ENCODE measurements around the gene LY9.

Gene LY9

DNA sequence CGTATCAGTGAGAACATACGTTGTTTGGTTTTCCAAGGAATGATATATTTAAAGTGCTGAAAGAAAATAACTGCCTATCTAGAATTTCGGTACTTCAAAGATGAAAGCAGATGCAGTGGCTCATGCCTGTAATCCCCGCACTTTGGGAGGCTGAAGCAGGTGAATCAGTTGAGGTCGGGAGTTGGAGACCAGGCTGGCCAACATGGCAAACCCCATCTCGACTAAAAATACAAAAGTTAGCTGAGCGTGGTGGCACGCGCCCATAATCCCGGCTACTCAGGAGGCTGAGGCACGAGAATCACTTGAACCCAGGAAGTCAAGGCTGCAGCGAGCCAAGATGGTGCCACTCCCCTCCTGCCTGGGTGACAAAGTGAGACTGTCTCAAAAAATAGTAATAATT is 50.3 kb downstream of the LY9 start:
- no peak overlapping the region for H3K4me2 ChIP-seq (ENCODE audit: low read length)
- H3K9me3 ChIP-seq (ENCODE audit: control insufficient read depth, insufficient read depth, low read length), result no peaks in the 10 kb centered on the region
- no peaks in the 10 kb centered on the region for H3K9me2 ChIP-seq (replicated peaks; ENCODE audit: control insufficient read depth, low read length)
- TF ChIP-seq CTCF (IDR thresholded peaks at IDR 0.05; ENCODE audit: low read depth, low read length, poor library complexity, severe bottlenecking), result no peak
- no peak for TF ChIP-seq EZH2phosphoT487 (IDR thresholded peaks at IDR 0.05; ENCODE audit: borderline replicate concordance, low read length)
- no peaks in the 10 kb centered on the region for H3F3A ChIP-seq (ENCODE audit: control insufficient read depth, insufficient read depth)
- no peaks in the 10 kb centered on the region for H4K20me1 ChIP-seq (ENCODE audit: control insufficient read depth, insufficient read depth, low read depth, low read length)
- peaks cover 23% of the 10 kb centered on the region for H3K4me1 ChIP-seq (ENCODE audit: control insufficient read depth, low read length)
- H3K36me3 ChIP-seq (ENCODE audit: control insufficient read depth, low read length), result no peaks in the 10 kb centered on the region
- H3K4me3 ChIP-seq (ENCODE audit: low read length), result no peak overlapping the region
- no peaks in the 10 kb centered on the region for H3K79me2 ChIP-seq (ENCODE audit: control insufficient read depth, low read length)
- no peak overlapping the region for H3K27ac ChIP-seq (ENCODE audit: low read depth, low read length)
- peaks cover 7% of the 10 kb centered on the region; the same call in 1 of the 2 replicates for H3K27me3 ChIP-seq (ENCODE audit: control insufficient read depth, low read length)

DNA sequence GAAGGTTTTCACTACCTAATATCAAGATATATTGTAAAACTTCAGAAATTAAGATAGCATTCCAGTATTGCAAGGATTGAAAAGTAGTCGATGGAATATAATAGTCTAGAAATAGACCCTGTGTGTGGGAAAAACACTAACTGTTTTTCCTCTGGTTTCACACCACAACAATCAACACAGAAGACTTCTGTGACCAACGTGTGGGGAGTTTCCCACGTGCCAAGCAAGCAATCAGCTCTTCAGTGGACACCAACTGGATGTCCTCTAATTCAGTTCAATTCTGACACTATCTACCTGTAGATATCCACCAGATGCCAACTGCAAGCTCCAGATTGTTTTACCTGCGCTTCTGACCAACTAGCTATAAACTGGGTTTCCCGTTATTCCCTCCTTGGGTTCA is 54.6 kb downstream of the LY9 start:
- Histone ChIP-seq H3K4me1 (ENCODE audit: control insufficient read depth, low read length) (no peaks in the 10 kb centered on the region), H3K9me2 (replicated peaks; ENCODE audit: control insufficient read depth, low read length) (no peaks in the 10 kb centered on the region), H3K9me3 (ENCODE audit: control insufficient read depth, insufficient read depth, low read length) (no peaks in the 10 kb centered on the region), H3K79me2 (ENCODE audit: control insufficient read depth, low read length) (no peaks in the 10 kb centered on the region), H3K27ac (ENCODE audit: low read depth, low read length) (no peak overlapping the region), H3K4me3 (ENCODE audit: low read length) (no peak overlapping the region), H3K36me3 (ENCODE audit: control insufficient read depth, low read length) (no peaks in the 10 kb centered on the region), H4K20me1 (ENCODE audit: control insufficient read depth, insufficient read depth, low read depth, low read length) (no peaks in the 10 kb centered on the region), H3F3A (ENCODE audit: control insufficient read depth, insufficient read depth) (no peaks in the 10 kb centered on the region), H3K4me2 (ENCODE audit: low read length) (no peak overlapping the region), H3K27me3 (ENCODE audit: control insufficient read depth, low read length) (peaks cover 13% of the 10 kb centered on the region)
- TF ChIP-seq CTCF (IDR thresholded peaks at IDR 0.05; ENCODE audit: low read depth, low read length, poor library complexity, severe bottlenecking), result no peak
- TF ChIP-seq EZH2phosphoT487 (IDR thresholded peaks at IDR 0.05; ENCODE audit: borderline replicate concordance, low read length), result no peak

DNA sequence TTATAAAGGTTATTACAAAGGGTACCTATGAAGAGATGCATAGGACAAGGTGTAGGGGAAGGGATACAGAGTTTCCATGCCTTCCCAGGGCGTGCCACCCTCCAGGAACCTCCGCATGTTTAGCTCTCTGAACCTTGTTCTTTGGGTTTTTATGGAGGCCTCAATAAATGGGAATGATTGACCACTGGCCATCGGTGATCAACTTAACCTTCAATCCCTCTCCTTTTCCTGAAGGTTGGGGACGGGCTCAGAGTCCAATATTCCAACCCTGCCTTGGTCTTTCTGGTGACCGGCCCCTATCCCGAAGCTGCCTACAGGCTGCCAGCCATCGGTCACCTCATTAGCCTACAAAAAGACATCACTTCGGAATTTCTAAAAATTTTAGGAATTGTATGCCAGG is 55.0 kb downstream of the LY9 start:
- H4K20me1 ChIP-seq (ENCODE audit: control insufficient read depth, insufficient read depth, low read depth, low read length), result no peaks in the 10 kb centered on the region
- H3K4me3 ChIP-seq (ENCODE audit: low read length), result no peak overlapping the region
- no peaks in the 10 kb centered on the region for H3K4me1 ChIP-seq (ENCODE audit: control insufficient read depth, low read length)
- H3K36me3 ChIP-seq (ENCODE audit: control insufficient read depth, low read length), result no peaks in the 10 kb centered on the region
- TF ChIP-seq EZH2phosphoT487 (IDR thresholded peaks at IDR 0.05; ENCODE audit: borderline replicate concordance, low read length) (no peak), CTCF (IDR thresholded peaks at IDR 0.05; ENCODE audit: low read depth, low read length, poor library complexity, severe bottlenecking) (no peak)
- no peaks in the 10 kb centered on the region for H3K79me2 ChIP-seq (ENCODE audit: control insufficient read depth, low read length)
- no peak overlapping the region for H3K4me2 ChIP-seq (ENCODE audit: low read length)
- H3K9me2 ChIP-seq (replicated peaks; ENCODE audit: control insufficient read depth, low read length), result no peaks in the 10 kb centered on the region
- no peaks in the 10 kb centered on the region for H3K9me3 ChIP-seq (ENCODE audit: control insufficient read depth, insufficient read depth, low read length)
- peaks cover 17% of the 10 kb centered on the region for H3K27me3 ChIP-seq (ENCODE audit: control insufficient read depth, low read length)
- no peaks in the 10 kb centered on the region for H3F3A ChIP-seq (ENCODE audit: control insufficient read depth, insufficient read depth)
- H3K27ac ChIP-seq (ENCODE audit: low read depth, low read length), result no peak overlapping the region

DNA sequence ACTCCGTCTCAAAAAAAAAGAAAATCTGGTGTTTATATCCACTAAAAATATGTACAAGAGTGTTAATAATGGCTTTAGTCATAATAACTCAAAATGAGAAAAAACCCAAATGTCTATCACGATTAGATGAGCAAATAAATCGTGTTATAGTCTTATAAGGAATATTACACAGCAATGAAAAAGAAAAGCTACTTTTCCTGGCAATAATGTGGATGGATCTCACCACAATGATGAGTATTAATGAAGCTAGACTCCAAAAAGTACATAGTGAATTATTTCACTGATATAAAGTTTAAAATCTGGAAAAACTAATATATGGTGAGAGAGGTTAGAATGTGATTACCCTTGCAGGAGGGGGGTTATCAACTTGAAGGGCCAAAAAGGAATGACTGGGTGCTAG is 57.0 kb downstream of the LY9 start:
- H3K9me2 ChIP-seq (replicated peaks; ENCODE audit: control insufficient read depth, low read length), result no peaks in the 10 kb centered on the region

More for the DNA sequence above, 57.0 kb downstream of the LY9 start:
- Histone ChIP-seq H3K36me3 (ENCODE audit: control insufficient read depth, low read length) (no peaks in the 10 kb centered on the region), H4K20me1 (ENCODE audit: control insufficient read depth, insufficient read depth, low read depth, low read length) (no peaks in the 10 kb centered on the region), H3K4me2 (ENCODE audit: low read length) (no peak overlapping the region), H3K9me3 (ENCODE audit: control insufficient read depth, insufficient read depth, low read length) (no peaks in the 10 kb centered on the region), H3K79me2 (ENCODE audit: control insufficient read depth, low read length) (no peaks in the 10 kb centered on the region), H3K4me1 (ENCODE audit: control insufficient read depth, low read length) (no peaks in the 10 kb centered on the region), H3K4me3 (ENCODE audit: low read length) (no peak overlapping the region), H3F3A (ENCODE audit: control insufficient read depth, insufficient read depth) (no peaks in the 10 kb centered on the region), H3K27ac (ENCODE audit: low read depth, low read length) (no peak overlapping the region), H3K27me3 (ENCODE audit: control insufficient read depth, low read length) (peaks cover 20% of the 10 kb centered on the region)
- TF ChIP-seq CTCF (IDR thresholded peaks at IDR 0.05; ENCODE audit: low read depth, low read length, poor library complexity, severe bottlenecking), result no peak
- no peak for TF ChIP-seq EZH2phosphoT487 (IDR thresholded peaks at IDR 0.05; ENCODE audit: borderline replicate concordance, low read length)
